Colonic mucosa (tissue), 4 donors: ENCODE results near the gene HYI. TPM values are rescaled to one million over a fixed set of nuclear protein-coding genes. Genes with fewer than 3 reads are reported as not detected.
"Not testable (repeated sequence)": the region's sequence is repeated elsewhere in the genome, so short reads cannot be mapped to it uniquely, and the experiment has no call there.

ENCODE experiments used
- DNase-seq: peaks from one replicate; pipeline ENCODE4 v3.0.0-alpha.2; 2020
- H3K27ac ChIP-seq: fragments of 200-600 bp; one replicate; pipeline ENCODE4 v1.8.0; 2021
- H3K27me3 ChIP-seq: fragments of 200-600 bp; one replicate; pipeline ENCODE4 v1.8.0; 2021
- H3K36me3 ChIP-seq: fragments of 200-600 bp; one replicate; pipeline ENCODE4 v1.8.0; 2021
- H3K4me1 ChIP-seq: fragments of 200-600 bp; one replicate; pipeline ENCODE4 v1.8.0; 2021; ENCODE audit warnings: mild to moderate bottlenecking
- H3K4me3 ChIP-seq: fragments of 200-600 bp; one replicate; pipeline ENCODE4 v1.8.0; 2021
- H3K9ac ChIP-seq, 2 donors: one replicate each; pipeline ENCODE4 v1.7.0; 2013; ENCODE audit warnings: control low read depth in 2 of 2, low read depth in 2 of 2, low read length in 2 of 2
- H3K9me3 ChIP-seq: fragments of 200-600 bp; one replicate; pipeline ENCODE4 v1.8.0; 2021
- CTCF ChIP-seq: fragments of 200-600 bp; IDR thresholded peaks from one replicate; pipeline ENCODE4 v1.8.0; 2022; ENCODE audit warnings: antibody characterized with exemption, mild to moderate bottlenecking
- intact Hi-C: fragments of 100-400 bp; cut with DNase I; formaldehyde crosslinking; loops from one replicate; pipeline ENCODE4 v1.14.1; 2022
- total RNA-seq, 2 donors: library from RNA; stranded (reverse); fragmentation: NEBNext Ultra II Directional in 1 of 2; extraction: Animal tissue kit (Norgen Biotek cat#: 25700) in 1 of 2; gene quantifications; one replicate each; pipeline ENCODE4 v1.2.1, GENCODE V29; 2021
- donor health status: healthy.
- donor health status: DM: no; HTN: no; CAD: no.
- donor health status: DM: no; HTN: no; CAD: no.

Gene HYI
- total RNA-seq, 2 donors from 2014 or later: 50.8 to 55.6 TPM

GRCh38 chr1:43479414-43479813 lies 25.7 kb upstream of the HYI start:
- intact Hi-C loops: no loop called here
- H3K27me3 ChIP-seq: no peaks in the 10 kb centered on the region
- H3K36me3 ChIP-seq: no peaks in the 10 kb centered on the region
- no peaks in the 10 kb centered on the region for H3K4me1 ChIP-seq
- no peak for DNase-seq
- no peak for TF ChIP-seq CTCF
- H3K9me3 ChIP-seq: no peaks in the 10 kb centered on the region
- no peak overlapping the region for H3K4me3 ChIP-seq
- H3K27ac ChIP-seq: no peak overlapping the region
- H3K9ac ChIP-seq: no peak overlapping the region

GRCh38 chr1:43477716-43478115 lies 24.0 kb upstream of the HYI start:
- Histone ChIP-seq H3K4me3 (no peak overlapping the region), H3K9me3 (no peaks in the 10 kb centered on the region), H3K27ac (no peak overlapping the region), H3K36me3 (no peaks in the 10 kb centered on the region), H3K9ac (no peak overlapping the region), H3K27me3 (no peaks in the 10 kb centered on the region), H3K4me1 (no peaks in the 10 kb centered on the region)
- intact Hi-C loops: no loop called here
- DNase-seq: no peak
- no peak for TF ChIP-seq CTCF

- intact Hi-C loops, H3K9ac ChIP-seq, DNase-seq, H3K4me1 ChIP-seq, H3K9me3 ChIP-seq, H3K36me3 ChIP-seq, H3K27me3 ChIP-seq, H3K4me3 ChIP-seq, H3K27ac ChIP-seq: not testable (repeated sequence)
Measured at GRCh38 chr1:43475611-43476401, 22.1 kb upstream of the HYI start.

GRCh38 chr1:43473463-43473862 lies 19.7 kb upstream of the HYI start:
- H3K9ac ChIP-seq: no peak overlapping the region
- no peak for TF ChIP-seq CTCF
- H3K36me3 ChIP-seq: no peaks in the 10 kb centered on the region
- no peaks in the 10 kb centered on the region for H3K4me1 ChIP-seq
- H3K27me3 ChIP-seq: no peaks in the 10 kb centered on the region
- H3K27ac ChIP-seq: no peak overlapping the region
- H3K4me3 ChIP-seq: no peak overlapping the region
- intact Hi-C loops: no loop called here
- no peaks in the 10 kb centered on the region for H3K9me3 ChIP-seq
- DNase-seq: no peak

- H3K9me3 ChIP-seq, H3K4me1 ChIP-seq, DNase-seq, H3K4me3 ChIP-seq, H3K9ac ChIP-seq, H3K27me3 ChIP-seq, intact Hi-C loops, H3K27ac ChIP-seq, H3K36me3 ChIP-seq: not testable (repeated sequence)
Measured at GRCh38 chr1:43472463-43473151, 18.9 kb upstream of the HYI start.

GRCh38 chr1:43472087-43472462 lies 18.3 kb upstream of the HYI start:
- no peak for TF ChIP-seq CTCF
- no peak for DNase-seq
- Histone ChIP-seq H3K9me3 (no peaks in the 10 kb centered on the region), H3K4me3 (no peak overlapping the region), H3K4me1 (no peaks in the 10 kb centered on the region), H3K36me3 (no peaks in the 10 kb centered on the region), H3K27ac (no peak overlapping the region), H3K27me3 (no peaks in the 10 kb centered on the region), H3K9ac (no peak overlapping the region)
- intact Hi-C loops: no loop called here
